HL-60/S4 treated with retinoic acid at 250 ng/mL for 4 days and 3 days (cell line): ENCODE data around the gene ARHGEF37.
"Not testable (repeated sequence)": the region's sequence is repeated elsewhere in the genome, so short reads cannot be mapped to it uniquely, and the experiment has no call there.

ENCODE experiments used
- in situ Hi-C: fragments of 300-500 bp; cut with MboI; formaldehyde crosslinking; loops from 2 replicates; pipeline ENCODE4 v1.7.0; 2022; ENCODE audit warnings: low sequenced_read_pairs

The ARHGEF37 gene

DNA sequence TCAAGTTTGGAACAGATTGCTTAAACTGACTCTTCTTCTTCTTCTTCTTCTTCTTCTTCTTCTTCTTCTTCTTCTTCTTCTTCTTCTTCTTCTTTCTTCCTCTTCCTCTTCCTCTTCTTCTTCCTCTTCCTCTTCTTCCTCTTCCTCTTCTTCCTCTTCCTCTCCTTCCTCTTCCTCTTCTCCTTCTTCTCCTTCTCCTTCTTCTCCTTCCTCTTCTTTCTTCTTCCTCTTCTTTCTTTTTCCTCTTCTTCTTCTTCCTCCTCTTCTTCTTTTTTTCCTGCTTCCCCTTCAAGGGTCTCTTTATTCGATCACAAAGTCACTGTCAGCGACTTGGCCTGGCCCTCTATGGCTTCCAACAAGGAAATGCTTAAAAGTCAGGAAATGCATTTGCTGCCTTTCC, 16.9 kb downstream of the ARHGEF37 start:
- in situ Hi-C loops: not testable (repeated sequence)

GRCh38 chr5:149598966-149599365, 17.7 kb downstream of the ARHGEF37 start:
- in situ Hi-C loops: no loop called here

- in situ Hi-C loops: no loop called here
Measured at GRCh38 chr5:149599375-149599774, 18.1 kb downstream of the ARHGEF37 start.

- in situ Hi-C loops: no loop called here
Measured at GRCh38 chr5:149600932-149601331, 19.6 kb downstream of the ARHGEF37 start.

DNA sequence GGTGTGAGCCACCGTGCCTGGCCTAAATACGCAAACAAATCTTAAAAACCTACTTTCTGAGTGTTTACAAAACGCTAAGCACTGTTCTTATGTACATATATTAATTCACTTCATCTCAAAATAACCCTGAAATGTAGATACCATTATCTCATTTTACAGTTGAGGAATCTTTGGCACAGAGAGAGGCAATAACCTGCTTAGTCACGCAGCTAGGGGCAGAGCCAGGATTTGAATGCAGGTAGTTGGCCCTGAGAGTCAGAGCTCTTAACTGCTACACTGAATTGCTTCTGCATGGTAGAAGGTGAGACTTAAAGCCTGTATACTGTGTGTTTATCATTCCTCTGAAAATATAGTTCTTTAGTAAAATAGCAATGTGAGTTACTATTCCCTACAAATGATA, 21.9 kb downstream of the ARHGEF37 start:
- in situ Hi-C loops: no loop called here

DNA sequence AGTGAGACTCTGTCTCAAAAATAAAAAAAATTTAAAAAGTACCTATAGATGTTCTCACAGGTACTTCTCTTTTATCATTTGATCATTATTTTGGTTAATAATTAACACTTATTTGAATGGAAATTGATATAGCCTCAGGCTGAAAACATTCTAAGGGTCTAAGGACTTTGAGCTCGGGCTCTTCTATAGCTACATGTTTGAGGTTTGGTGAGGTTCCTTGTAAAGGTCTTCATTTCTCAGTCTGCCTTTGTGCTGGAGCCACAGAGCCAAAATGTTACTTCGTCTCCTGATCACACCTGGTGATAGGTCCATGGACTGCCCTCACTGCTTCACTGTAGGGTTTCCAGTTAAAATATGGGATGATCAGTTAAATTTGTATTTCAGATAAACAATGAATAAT, 22.6 kb downstream of the ARHGEF37 start:
- in situ Hi-C loops: no loop called here

- in situ Hi-C loops: no loop called here
Measured at GRCh38 chr5:149604321-149604720, 23.0 kb downstream of the ARHGEF37 start.

DNA sequence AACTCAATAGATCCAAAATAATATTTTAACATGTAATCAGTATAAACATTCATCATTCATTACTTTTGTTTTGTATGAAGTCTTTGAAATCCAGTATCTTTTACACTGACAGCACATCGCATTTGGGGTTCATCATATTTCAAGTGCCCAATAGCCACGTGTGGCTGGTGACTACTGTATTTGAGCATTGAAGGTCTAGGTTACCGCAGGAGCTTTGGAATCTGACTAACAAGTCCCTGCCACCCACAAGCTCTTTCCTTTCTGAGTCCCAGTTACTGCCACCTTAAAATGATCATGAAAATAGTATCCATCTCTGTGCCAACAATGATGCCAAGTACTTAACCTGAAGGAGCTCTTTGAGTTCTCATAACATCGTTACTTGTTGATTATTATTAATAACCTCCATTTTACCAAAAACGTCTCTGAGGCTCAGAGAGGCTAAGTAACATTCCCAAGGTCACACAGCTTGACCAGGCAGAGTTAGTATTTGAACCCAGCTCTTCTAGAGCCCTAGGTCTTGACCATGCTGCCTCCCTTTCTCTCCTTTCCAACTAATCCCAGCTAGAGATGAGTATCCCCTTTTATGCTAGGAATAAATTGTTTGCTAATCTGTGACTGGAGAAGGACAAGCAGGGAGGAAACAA, 24.2 kb downstream of the ARHGEF37 start:
- in situ Hi-C loops: no loop called here

DNA sequence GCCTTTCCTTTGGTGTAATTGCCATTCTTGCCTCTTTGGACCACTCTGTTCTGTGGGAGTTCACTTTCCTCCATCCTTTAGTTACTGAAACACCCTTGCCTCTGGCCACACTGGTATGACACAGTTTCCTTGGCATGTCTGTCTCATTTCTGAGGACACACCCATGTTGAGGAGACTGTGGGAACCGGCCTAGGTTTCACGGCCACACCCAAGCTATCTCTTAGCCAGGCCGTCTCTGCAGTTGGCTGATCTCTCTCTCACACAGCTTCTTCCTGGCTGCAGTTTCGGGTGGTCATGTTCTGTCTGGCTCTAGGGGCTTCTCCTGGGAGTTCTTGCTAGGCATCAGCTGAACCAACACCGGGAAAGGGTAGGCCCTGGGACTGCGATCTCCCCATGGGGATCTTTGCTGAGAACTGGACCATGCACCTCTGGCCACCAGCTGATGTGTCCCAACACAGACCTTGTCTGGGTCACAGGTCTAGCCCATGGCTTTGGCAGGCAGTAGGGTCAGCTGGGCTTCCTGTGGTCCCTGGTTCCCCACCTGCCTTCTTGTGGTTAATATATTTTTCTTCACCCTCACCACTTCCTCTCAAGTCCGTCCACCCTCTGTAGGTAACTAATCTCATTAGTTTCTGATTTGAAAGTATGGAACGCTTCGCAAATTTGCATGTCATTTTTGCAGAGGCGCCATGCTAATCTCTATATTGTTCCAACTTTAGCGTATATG, 24.9 kb downstream of the ARHGEF37 start:
- in situ Hi-C loops: no loop called here

- in situ Hi-C loops: no loop called here
Measured at GRCh38 chr5:149608936-149609545, 27.7 kb downstream of the ARHGEF37 start.

DNA sequence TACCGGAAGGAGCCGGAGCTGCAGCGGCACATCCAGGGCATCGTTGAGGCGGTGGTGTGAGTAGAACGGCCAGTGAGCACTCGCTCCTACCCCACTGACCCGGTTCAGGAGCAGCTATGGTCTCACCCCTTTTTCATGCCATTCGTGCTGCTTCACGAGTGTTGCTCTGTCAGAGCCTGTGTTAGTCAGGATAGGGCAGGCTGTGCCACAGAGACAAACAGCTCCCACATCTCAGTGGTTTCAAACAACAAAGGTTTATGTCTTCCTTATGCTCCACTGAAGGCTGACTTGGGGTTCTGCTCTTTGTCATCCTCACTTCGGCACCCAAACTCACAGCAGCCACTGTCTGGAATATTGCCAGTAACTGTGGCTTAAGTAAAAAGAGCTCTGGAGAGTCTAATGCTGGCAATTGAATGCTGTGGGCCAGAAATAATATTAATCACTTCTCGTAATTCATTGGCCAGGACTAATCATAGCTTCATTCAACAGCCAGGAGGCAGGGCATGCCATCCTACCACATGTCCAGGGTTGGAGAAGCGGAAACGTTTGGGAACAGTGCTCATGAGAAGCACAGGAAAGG, 28.4 kb downstream of the ARHGEF37 start:
- in situ Hi-C loops: no loop called here

DNA sequence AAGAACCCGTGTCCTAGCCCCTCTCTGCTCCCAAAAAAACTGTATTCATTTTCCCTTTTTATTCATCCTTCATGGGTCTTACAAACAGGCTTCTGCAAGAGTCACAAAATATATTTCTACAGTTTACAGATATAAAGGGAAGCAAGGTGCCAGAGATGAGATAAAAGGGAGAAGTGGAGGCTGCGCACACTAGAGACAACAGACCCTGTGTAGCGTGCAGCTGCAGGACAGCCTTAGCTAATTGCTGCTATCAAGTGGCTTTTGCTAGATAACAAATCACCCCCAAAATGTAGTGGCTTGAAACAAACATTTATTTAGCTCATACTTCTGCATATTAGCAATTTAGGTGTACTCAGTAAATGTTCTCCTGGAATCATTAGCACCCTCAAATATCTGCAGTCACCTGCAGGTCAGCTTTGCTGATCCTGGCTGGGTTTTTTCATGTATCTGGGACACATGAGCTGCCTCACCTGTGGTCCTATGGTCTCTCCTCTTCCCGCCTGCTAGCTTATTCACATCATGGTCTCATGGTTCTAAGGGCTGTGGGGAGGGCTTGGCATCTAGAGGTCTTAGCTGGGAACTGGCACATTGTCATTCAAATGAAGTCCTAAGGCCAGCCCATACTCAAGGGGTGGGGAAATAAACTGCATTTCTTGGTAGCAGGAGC, 29.4 kb downstream of the ARHGEF37 start:
- in situ Hi-C loops: no loop called here

DNA sequence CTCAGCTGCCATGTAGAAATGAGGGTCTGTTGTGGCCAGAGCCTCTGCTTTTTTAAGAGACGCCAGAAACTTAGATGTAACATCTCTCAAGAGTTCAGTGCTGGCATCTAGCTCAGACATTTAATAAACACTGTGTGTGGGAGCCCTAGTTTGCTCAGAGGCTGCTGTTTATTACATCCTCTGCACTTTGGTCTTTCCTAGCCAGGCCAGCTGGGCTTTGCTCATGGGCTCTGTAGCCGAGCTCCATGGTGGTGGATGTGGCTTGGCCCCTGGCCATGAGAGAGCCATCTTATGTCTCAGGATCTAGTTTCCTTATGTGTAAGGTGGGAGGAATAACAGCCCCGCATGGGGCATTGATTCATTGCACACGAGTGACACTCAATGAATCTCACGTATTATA, 30.0 kb downstream of the ARHGEF37 start:
- in situ Hi-C loops: no loop called here

- in situ Hi-C loops: no loop called here
Measured at GRCh38 chr5:149614034-149614907, 33.0 kb downstream of the ARHGEF37 start.

DNA sequence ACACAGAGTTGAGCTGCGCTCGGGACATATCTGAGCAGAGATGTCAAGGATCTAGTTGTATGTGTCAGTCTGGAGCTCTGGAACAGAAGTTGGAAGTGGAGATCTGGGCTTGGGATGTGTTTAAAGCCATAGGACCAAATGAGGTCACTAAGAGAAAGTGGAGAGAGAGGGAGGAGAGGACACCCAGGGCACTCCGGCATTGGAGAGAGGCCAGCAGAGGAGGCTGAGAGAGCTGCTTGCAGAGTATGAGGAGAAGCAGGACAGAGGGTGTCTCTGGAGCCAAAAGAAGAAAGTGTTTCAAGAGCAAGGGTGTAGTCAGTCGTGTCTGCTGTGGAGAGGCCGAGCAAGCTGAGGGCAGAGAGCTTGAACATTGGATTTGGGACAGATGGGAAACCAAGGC, 34.7 kb downstream of the ARHGEF37 start:
- in situ Hi-C loops: no loop called here

GRCh38 chr5:149616727-149617285, 35.5 kb downstream of the ARHGEF37 start:
- in situ Hi-C loops: no loop called here

GRCh38 chr5:149617760-149618306, 36.5 kb downstream of the ARHGEF37 start:
- in situ Hi-C loops: no loop called here

GRCh38 chr5:149618581-149619248, 37.4 kb downstream of the ARHGEF37 start:
- in situ Hi-C loops: no loop called here

GRCh38 chr5:149621415-149622098, 40.3 kb downstream of the ARHGEF37 start:
- in situ Hi-C loops: no loop called here
